Activated naive CD8-positive, alpha-beta T cell treated with anti-CD3 and anti-CD28 coated beads, Interleukin-2, amount 50 U/mL, for 16 hours (primary cell): Measurements from ENCODE around the gene RAB17.
"Not testable (repeated sequence)": the region's sequence is repeated elsewhere in the genome, so short reads cannot be mapped to it uniquely, and the experiment has no call there.

Source experiments
- DNase-seq: peaks from one replicate; pipeline ENCODE4 v3.0.0-alpha.2; 2020; ENCODE audit warnings: low read depth, low spot score

Gene RAB17

GRCh38 chr2:237624565-237624964, 34.0 kb upstream of the RAB17 start:
- no peak for DNase-seq

GRCh38 chr2:237623428-237624403, 33.2 kb upstream of the RAB17 start:
- DNase-seq: no peak

- DNase-seq: no peak
These were observed 27.9 kb upstream of the RAB17 start for GRCh38 chr2:237618449-237618848.

GRCh38 chr2:237617587-237617982, 27.1 kb upstream of the RAB17 start:
- no peak for DNase-seq

GRCh38 chr2:237616734-237617586, 26.4 kb upstream of the RAB17 start:
- DNase-seq: no peak

GRCh38 chr2:237616373-237616733, 25.8 kb upstream of the RAB17 start:
- no peak for DNase-seq

- no peak for DNase-seq
These were observed 25.2 kb upstream of the RAB17 start for GRCh38 chr2:237615631-237616249.

- DNase-seq: no peak
These were observed 23.7 kb upstream of the RAB17 start for GRCh38 chr2:237614151-237614720.

GRCh38 chr2:237613679-237614078, 23.1 kb upstream of the RAB17 start:
- no peak for DNase-seq

- no peak for DNase-seq
These were observed 22.2 kb upstream of the RAB17 start for GRCh38 chr2:237612527-237613357.

- not testable (repeated sequence) for DNase-seq
These were observed 16.0 kb upstream of the RAB17 start for GRCh38 chr2:237606522-237606921.

GRCh38 chr2:237604960-237605359, 14.4 kb upstream of the RAB17 start:
- DNase-seq: no peak

GRCh38 chr2:237604391-237604790, 13.9 kb upstream of the RAB17 start:
- DNase-seq: no peak

- no peak for DNase-seq
These were observed 13.3 kb upstream of the RAB17 start for GRCh38 chr2:237603718-237604362.

GRCh38 chr2:237603049-237603717, 12.6 kb upstream of the RAB17 start:
- DNase-seq: no peak

GRCh38 chr2:237602409-237602808, 11.9 kb upstream of the RAB17 start:
- DNase-seq: no peak

GRCh38 chr2:237601453-237602116, 11.1 kb upstream of the RAB17 start:
- DNase-seq: no peak

GRCh38 chr2:237600205-237600846, 9.8 kb upstream of the RAB17 start:
- DNase-seq: no peak
